NCI-H128 (cell line): ENCODE measurements around the gene EBI3.
"Not testable (repeated sequence)": the region's sequence is repeated elsewhere in the genome, so short reads cannot be mapped to it uniquely, and the experiment has no call there.

Experiments used
- DNase-seq: peaks from one replicate; lab custom pipeline; 2025; ENCODE audit not compliant: unreplicated experiment; lab: John Stamatoyannopoulos, UW

The EBI3 gene

GRCh38 chr19:4199699-4200293 is 29.5 kb upstream of the EBI3 start:
- no peak for DNase-seq

GRCh38 chr19:4200940-4201542 is 28.3 kb upstream of the EBI3 start:
- no peak for DNase-seq

DNA sequence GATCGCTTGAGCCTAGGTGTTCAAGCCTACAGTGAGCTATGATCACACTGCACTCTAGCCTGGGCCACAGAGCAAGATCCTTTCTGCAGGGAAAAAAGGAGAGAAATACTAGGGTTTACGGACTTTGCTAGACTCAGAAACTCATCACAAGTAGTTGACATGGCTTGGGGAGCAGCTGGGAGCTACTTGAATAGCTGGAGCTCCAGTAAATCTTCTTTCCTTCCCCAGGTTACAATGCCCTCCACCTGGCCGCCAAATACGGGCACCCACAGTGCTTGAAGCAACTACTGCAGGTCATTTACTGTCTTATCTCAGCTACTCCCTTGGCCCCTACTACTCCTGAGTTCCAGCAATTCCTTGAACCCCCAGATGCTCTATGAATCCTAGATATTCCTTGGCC is 27.5 kb upstream of the EBI3 start:
- DNase-seq, result no peak

DNA sequence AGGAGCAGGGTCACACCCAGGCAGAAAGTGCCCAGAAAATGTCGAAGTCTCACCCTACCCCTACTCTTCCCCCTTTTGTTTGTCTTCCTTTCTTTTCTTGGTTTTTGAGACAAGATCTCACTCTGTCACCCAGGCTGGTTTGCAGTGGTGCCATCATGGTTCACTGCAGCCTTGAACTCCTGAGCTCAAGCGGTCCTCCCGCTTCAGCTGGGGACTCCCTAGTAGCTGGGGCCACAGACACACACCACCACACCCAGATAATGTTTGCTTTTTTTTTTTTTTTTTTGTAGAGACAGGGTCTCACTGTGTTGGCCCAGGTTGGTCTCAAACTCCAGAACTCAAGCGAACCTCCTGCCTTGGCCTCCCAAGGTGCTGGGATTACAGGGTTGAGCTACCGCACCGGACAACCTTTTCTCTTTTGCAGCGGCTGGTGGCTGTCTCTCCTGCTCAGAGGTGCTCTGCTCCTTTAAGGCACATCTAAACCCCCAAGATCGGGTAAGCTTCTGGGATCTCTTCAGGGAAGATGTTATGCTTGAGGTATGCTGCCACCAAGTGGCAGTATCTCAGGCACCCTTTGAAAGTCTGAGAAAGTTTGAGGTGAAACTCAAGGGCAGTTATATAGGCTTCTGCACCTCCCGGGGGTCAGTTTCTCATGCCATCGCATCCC is 22.4 kb upstream of the EBI3 start:
- no peak for DNase-seq

DNA sequence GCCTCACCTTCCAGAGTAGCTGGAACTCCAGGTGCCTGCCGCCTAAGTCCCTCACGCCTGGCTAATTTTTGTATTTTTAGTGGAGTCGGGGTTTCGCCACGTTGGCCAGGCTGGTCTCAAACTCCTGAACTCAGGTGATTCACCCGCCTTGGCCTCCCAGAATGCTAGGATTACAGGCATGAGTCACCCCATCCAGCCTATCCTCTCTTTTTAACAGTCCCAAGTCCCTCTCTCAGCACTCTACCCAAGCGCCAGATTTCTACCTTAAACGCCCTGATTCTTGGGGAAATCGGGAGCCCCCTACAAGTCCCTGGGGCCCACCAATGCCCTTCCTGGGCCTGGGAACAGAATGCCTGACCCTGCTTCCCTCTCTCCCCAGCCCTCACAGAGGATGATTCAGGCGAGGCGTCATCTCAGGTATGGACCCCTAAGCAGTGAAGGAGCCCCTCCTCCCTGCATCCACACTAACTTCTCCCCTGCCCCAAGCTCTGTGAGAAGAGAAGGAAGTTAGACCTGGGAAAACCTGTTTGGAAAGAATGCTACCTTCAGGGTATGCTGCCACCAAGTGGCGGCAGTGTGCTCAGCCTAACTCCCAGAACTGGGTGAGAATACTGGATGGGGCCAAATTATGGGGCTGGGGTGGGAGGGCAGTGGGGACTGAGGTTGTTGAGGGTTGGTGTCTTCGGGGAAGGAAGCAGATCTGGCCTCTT is 20.8 kb upstream of the EBI3 start:
- no peak for DNase-seq

DNA sequence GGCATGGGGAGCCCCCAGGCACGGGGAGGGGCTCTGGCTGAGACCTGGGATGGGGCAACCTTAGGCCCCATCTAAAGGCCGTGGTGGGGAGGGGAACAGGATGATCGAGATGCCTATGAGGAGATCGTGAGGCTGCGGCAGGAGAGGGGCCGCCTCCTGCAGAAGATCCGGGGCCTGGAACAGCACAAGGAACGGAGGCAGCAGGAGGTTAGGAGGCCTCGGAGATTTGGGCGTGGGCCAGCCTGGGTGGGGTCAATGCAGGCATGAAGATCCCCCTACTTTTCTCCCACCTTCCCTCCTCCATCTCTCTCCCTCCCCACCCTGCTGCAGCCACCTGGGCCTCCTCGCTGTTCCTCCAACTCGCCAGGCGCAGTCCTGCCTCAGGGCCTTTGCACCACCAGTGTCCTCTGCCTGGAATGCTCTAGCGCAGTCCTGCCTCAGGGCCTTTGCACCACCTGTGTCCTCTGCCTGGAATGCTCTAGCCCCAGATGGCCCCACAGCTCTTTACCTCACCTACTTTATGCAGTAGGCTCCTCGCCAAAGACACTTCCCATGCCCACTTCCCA is 19.1 kb upstream of the EBI3 start:
- no peak for DNase-seq

DNA sequence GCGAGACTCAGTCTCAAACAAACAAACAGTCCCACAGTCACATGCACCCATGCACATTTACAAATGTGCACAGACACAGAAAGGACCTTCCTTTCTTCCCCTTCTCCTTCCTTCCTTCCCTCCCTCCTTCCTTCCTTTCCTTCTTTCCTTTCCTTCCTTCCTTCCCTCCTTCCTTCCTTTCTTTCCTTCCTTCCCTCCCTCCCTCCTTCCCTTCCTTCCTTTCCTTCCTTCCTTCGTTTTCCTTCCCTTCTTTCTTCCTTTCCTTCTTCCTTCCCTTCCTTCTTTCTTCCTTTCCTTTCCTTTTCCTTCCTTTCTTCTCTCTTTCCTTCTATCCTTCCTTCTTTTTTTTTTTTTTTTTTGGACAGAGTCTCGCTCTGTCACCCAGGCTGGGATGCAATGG is 16.2 kb upstream of the EBI3 start:
- no peak for DNase-seq

- DNase-seq, result no peak
These were observed 13.5 kb upstream of the EBI3 start for GRCh38 chr19:4215807-4216206.

DNA sequence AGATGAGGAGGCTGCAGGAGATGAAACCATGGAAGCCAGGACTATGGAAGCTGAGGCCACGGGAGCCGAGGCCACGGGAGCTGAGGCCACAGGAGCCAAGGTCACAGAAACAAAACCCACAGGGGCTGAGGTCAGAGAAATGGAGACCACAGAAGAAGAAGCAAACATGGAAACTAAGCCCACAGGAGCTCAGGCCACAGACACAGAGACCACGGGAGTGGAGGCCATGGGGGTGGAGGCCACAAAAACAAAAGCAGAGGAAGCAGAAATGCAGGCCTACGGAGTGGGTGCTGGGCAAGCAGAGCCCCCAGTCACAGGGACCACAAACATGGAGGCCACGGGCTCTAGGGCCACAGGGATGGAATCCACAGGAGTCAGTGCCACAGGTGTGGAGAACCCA is 12.5 kb upstream of the EBI3 start:
- DNase-seq, result no peak

- DNase-seq, result no peak
These were observed 11.7 kb upstream of the EBI3 start for GRCh38 chr19:4217429-4218264.

DNA sequence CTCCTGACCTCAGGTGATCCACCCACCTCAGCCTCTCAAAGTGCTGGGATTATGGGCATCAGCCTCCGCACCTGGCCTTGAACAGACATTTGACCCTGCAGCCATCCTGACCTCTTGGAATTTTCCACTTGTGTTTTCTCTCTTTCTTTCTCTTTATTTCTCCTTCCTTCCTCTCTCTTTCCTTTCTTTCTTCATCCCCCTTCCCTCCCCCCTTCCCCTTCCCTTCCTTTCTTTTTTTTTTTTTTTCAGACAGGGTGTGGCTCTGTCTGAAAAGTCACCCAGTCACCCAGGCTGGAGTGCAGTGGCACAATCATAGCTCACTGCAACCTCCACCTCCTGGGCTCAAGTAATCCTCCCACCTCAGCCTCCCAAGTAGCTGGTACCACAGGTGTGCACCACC is 10.8 kb upstream of the EBI3 start:
- DNase-seq, result not testable (repeated sequence)

DNA sequence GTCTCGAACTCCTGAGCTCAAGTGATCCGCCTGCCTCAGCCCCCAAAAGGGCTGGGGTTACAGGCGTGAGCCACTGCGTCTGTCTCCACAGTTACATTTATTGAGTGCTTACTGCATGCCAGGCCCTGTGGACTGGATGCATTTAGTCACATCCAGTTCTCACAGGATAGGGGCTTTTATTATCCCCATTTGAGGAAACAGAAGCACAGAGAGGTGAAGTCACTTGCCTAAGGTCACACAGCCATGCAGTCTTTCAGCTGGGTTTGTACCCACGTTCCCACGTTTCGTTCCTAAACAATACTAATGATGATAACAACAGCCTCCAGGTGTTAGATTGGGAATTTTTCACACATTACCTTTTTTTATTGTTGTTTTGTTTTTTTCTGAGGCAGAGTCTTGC is 9.1 kb upstream of the EBI3 start:
- DNase-seq, result no peak

DNA sequence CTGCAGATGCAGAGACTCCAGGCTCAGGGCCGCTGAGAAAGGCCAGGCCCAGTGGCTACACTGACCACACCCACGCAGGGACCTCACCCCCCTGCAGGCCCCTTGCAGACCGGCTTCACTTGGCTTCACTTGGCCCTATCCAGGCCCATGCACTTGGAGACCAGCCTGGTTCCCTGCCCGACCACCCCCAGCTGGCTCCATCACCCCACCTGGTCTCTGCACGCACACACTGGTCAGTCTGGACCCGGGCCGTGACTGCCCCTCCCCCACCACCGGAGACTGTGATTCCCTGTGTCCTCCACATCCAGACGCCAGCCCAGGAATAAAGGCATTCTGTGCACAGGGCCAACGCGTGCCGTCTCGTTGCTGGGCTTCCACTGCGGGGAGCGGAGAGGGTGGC is 4.9 kb upstream of the EBI3 start:
- no peak for DNase-seq

GRCh38 chr19:4225885-4226284 is 3.4 kb upstream of the EBI3 start:
- DNase-seq, result no peak

GRCh38 chr19:4227771-4228170 is 1.6 kb upstream of the EBI3 start:
- DNase-seq, result no peak

- DNase-seq, result no peak
These were observed 551 bp upstream of the EBI3 start for GRCh38 chr19:4228765-4229178.

DNA sequence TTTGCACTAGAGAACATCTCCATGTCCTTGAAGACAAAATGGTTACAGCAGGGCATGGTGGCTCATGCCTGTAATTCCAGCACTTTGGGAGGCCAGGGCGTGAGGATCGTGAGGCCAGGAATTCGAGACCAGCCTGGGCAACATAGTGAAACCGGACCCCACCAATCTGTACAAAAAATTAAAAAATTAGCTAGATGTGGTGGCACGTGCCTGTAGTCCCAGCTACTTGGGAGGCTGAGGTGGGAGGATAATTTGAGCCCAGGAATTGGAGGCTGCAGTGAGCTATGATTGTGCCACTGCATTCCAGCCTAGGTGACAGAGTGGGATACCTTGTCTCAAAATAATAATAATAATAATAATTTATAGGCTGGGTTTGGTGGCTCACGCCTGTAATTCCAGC is 914 bp downstream of the EBI3 start:
- not testable (repeated sequence) for DNase-seq

- DNase-seq, result not testable (repeated sequence)
These were observed 2.2 kb downstream of the EBI3 start for GRCh38 chr19:4231521-4231920.

DNA sequence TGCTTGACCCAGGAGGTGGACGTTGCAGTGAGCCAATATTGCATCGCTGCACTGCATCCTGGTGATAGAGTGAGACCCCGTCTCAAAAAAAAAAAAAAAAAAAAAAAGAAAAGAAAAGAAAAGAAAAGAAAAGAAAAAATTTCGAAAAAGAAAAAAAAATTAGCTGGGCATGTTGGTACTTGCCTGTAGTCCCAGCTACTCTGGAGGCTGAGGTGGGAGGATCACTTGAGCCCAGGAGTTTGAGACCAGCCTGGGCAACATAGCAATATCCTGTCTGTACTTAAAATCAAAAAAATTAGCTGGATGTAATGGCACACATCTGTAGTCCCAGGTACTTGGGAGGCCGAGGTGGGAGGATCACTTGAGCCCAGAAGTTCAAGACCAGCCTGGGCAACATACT is 2.8 kb downstream of the EBI3 start:
- not testable (repeated sequence) for DNase-seq

GRCh38 chr19:4232614-4233281 is 3.4 kb downstream of the EBI3 start:
- no peak for DNase-seq
